Sigmoid colon (tissue), 4 donors: ENCODE data around the gene LONP2.

ENCODE experiments used
- EP300 ChIP-seq, 4 donors: sonication (generic); formaldehyde crosslinking; IDR thresholded peaks; one replicate each; pipeline ENCODE4 v1.6.1; 2017; ENCODE audit warnings: antibody characterized with exemption in 4 of 4
- POLR2A ChIP-seq, 2 donors: fragments of 450-650 bp; IDR thresholded peaks; one replicate each; pipeline ENCODE4 v1.6.1; 2016; ENCODE audit warnings: antibody characterized with exemption in 2 of 2, mild to moderate bottlenecking in 2 of 2, moderate library complexity in 2 of 2
- POLR2AphosphoS5 ChIP-seq, 4 donors: sonication (generic); formaldehyde crosslinking; IDR thresholded peaks; one replicate each; pipeline ENCODE4 v1.6.1; 2017; ENCODE audit warnings: antibody characterized with exemption in 4 of 4
- TF ChIP-seq, protein P1 (sequence below), 4 experiments: fragments of 450-650 bp in 3 of 4; fragments of 200-600 bp in 1 of 4; IDR thresholded peaks; one replicate each; pipeline ENCODE4 v1.5.1; 2016 to 2019; ENCODE audit warnings: antibody characterized with exemption in 4 of 4, mild to moderate bottlenecking in 3 of 4, moderate library complexity in 2 of 4

DNA sequence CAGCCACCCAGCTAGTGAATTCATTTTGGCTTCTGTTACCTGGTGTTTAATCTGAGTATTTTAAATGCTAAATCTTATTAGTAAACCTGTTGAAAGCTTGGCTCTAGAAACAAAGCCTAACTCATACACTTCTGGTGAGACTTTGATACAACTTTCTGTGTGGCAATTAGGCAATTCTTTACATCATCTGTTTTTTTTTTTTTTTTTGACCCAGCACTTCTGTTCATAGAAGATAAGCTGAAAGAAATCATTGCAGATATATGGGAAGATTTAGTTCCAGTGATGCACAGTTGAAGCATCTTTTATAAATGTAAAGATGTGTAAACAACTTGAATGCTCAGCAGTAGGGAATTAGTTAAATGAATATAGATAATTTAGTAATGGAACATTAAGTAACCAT, 24.9 kb downstream of the LONP2 start:
- TF ChIP-seq, protein P1, sequence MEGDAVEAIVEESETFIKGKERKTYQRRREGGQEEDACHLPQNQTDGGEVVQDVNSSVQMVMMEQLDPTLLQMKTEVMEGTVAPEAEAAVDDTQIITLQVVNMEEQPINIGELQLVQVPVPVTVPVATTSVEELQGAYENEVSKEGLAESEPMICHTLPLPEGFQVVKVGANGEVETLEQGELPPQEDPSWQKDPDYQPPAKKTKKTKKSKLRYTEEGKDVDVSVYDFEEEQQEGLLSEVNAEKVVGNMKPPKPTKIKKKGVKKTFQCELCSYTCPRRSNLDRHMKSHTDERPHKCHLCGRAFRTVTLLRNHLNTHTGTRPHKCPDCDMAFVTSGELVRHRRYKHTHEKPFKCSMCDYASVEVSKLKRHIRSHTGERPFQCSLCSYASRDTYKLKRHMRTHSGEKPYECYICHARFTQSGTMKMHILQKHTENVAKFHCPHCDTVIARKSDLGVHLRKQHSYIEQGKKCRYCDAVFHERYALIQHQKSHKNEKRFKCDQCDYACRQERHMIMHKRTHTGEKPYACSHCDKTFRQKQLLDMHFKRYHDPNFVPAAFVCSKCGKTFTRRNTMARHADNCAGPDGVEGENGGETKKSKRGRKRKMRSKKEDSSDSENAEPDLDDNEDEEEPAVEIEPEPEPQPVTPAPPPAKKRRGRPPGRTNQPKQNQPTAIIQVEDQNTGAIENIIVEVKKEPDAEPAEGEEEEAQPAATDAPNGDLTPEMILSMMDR (IDR thresholded peaks at IDR 0.05): no peak
- TF ChIP-seq POLR2AphosphoS5 (IDR thresholded peaks at IDR 0.05): no peak
- TF ChIP-seq EP300 (IDR thresholded peaks at IDR 0.05): no peak
- TF ChIP-seq POLR2A (IDR thresholded peaks at IDR 0.05): no peak
